GM20000 (cell line): ENCODE data around the gene KBTBD2.
A peak's percentile ranks its signal among the peaks of the same experiment; 100 is the strongest.

Experiments
- DNase-seq: peaks from one replicate; pipeline ENCODE4 v3.0.0; 2012; ENCODE audit warnings: low spot score
- TF ChIP-seq, protein P1 (sequence below): IDR thresholded peaks from 2 replicates; pipeline ENCODE4 v1.5.1; 2012; ENCODE audit warnings: mild to moderate bottlenecking, control low read depth; ENCODE audit errors: extremely low read depth, missing control alignments

KBTBD2 gene

DNA sequence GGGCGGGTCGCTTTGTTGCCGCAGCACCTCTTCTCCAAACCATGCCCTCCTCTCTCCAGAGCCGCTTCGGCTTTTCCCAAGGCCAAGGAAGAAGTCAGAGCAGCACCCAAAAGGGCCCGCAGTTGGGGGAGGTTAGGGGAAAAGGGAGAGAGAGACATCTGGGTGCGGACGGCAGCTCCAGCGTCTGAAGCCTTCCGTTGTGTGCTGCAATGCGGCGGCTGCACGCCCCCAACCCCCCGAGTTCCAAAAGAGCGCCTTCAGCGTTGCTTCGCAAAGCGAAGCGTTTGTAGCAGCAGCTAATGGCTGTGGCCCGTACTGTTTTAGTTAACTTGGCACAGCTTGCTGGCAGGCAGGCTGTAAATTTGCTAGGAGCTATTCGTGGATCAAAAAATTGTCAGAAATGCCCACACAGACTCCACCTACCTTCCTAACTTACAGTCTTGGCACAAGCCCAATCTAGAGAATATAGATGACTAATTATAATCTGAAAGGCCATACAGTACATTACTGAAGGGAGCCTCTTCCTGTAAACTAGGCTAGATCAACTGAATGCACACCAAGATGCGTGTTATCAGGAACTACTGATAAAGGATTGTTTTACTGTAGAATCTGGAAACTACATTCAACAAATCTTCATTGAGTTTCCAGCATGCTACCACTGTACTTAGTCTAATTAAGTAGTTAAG, 1.1 kb upstream of the KBTBD2 start:
- peak; percentile 21 for DNase-seq
- TF ChIP-seq, protein P1, sequence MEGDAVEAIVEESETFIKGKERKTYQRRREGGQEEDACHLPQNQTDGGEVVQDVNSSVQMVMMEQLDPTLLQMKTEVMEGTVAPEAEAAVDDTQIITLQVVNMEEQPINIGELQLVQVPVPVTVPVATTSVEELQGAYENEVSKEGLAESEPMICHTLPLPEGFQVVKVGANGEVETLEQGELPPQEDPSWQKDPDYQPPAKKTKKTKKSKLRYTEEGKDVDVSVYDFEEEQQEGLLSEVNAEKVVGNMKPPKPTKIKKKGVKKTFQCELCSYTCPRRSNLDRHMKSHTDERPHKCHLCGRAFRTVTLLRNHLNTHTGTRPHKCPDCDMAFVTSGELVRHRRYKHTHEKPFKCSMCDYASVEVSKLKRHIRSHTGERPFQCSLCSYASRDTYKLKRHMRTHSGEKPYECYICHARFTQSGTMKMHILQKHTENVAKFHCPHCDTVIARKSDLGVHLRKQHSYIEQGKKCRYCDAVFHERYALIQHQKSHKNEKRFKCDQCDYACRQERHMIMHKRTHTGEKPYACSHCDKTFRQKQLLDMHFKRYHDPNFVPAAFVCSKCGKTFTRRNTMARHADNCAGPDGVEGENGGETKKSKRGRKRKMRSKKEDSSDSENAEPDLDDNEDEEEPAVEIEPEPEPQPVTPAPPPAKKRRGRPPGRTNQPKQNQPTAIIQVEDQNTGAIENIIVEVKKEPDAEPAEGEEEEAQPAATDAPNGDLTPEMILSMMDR = no peak

DNA sequence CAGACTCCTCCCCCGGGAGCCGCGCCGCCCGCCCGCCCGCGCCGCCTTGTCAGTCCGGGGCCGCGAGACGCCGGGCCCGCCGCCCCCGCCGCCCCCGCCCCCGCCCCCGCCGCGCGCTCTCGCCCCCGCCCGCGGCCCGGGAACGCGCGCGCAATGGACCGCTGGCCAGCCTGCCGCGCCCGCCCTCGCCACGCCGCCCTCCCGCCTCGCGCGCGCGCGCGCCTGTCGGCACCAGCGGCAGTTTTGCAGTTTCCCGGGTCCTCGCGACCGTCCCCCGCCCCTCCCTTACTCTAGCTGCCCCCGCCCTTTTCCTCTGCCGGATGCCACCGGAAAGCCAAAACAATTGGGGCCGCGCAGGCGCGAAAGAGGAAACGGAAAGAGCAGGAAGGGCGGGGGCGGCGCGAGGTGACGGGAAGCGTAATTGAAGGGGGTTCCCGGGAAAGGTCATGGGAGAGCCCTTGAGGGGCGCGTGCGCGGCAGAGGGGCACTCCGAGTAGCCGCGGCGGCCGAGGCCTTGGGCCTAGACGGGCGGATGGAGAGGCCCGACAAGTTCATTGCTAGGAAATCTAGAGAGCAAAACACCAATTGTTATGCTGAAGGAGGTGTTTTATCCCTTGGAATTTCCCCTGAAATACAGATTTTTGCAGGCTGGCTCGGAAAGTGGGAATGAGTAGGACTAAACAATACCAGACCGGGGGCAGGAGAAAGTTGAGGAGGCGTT, 400 bp upstream of the KBTBD2 start:
- TF ChIP-seq, protein P1 = no peak
- DNase-seq = peak; percentile 93

DNA sequence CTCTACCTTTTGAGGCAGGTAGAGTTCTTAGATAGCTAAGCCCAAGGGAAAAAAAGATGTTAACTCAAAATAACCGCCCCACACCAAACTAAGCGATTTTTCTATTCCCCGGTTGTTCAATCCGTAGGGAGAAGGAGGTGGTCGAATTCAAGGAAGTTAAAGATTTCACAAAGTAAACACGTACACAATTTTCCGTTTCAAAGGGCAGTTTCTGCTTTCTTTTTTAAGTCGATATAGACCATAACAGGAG, 842 bp downstream of the KBTBD2 start:
- TF ChIP-seq, protein P1 = no peak
- DNase-seq = no peak

DNA sequence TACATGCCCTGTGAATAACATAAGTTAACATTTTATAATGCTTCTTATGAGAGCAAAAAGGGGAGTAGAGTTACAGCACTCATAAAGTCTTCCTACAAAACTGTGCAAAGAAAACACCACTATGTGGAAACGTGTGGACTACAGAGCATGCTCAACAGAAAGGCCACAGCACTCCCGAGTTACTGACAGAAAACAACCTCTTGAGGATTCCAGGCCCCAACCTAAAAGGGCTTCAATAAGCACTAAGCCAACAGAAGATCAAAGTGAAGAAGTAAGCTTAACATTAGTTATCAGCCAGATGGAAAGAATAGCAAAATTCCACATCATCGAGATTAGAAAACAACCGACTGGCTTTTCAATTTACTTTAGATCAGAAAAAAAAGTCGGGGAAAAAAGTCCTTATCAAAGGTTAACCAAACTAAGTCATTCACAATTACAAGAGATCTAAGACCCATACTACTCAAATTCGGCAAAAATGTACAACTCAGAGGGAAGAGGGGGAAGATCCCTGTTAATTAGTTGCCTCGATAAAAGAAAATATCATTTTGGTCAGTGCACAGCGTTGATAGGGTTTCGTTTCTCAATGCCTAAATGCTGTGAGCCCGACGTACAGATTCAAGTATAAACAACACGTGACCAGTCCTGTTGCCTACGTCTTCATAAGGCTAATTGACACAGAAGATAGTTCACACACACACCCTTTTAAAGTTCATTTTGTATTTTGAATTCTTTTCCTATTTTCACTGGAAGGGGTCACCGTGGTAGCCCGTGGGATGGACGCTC, 1.4 kb downstream of the KBTBD2 start:
- peak; percentile 61 for DNase-seq
- TF ChIP-seq, protein P1 = no peak

DNA sequence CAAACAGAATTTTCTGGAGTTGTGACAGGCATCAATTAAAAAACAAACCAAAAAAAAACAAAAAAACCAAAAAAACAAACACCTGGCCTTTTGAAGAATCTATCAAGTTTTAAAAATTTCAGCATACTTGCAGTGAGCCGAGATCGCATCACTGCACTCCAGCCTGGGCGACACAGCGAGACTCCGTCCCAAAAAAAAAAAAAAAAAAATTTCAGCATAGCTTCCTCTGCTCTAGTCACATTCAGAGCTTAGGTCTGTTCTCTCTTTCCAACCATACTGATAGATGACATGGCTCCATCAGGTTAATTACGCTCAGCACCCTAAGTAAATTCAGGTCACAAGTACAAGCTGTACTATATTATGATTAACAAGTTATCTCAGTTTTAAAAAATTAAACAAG, 3.1 kb downstream of the KBTBD2 start:
- DNase-seq = no peak
- TF ChIP-seq, protein P1 = no peak

DNA sequence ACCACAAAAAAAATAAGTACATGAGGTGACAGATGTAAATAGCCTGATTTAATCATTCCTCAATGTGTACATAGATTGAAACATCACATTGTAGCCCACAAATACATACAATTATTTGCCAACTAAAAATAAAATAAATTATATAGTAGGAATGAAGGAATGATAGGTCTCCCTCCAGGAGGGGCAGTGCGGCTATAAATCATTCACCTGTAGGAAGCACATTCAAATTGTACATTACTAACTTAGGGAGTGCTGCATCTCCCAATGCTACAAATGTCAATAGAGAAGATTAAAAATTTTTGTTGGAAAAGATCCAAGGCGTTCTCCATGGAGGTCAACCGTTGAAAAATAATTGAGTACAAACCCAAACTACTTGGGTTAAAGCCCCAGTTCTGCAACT, 4.2 kb downstream of the KBTBD2 start:
- TF ChIP-seq, protein P1 = no peak
- no peak for DNase-seq
